Measurements from ENCODE around the gene FRAS1. TPM values are rescaled to one million over a fixed set of nuclear protein-coding genes. Genes with fewer than 3 reads are reported as not detected.
"Not testable (repeated sequence)": the region's sequence is repeated elsewhere in the genome, so short reads cannot be mapped to it uniquely, and the experiment has no call there.

The FRAS1 gene
- total RNA-seq, 2 experiments from 2014 or later = 0.05 to 0.22 TPM

- intact Hi-C loops (cut with micrococcal nuclease) = no loop called here
- Mint-ChIP-seq H3K27me3 (peaks cover 5% of the 10 kb centered on the region), H3K9me3 (no peaks in the 10 kb centered on the region), H3K36me3 (ENCODE audit: low read depth) (no peaks in the 10 kb centered on the region), H3K4me1 (ENCODE audit: low read depth) (peaks cover 3% of the 10 kb centered on the region), H3K27ac (no peak overlapping the region), H3K4me3 (no peak overlapping the region)
- ChIA-PET CTCF (no interaction called here), POLR2A (no interaction called here)
- no peak for TF ChIP-seq CTCF (IDR thresholded peaks at IDR 0.05)
- DNase-seq = no peak
- ATAC-seq = no peak
Measured at GRCh38 chr4:78293821-78294301, 236.7 kb downstream of the FRAS1 start.

- ChIA-PET POLR2A (no interaction called here), CTCF (no interaction called here)
- Mint-ChIP-seq H3K4me1 (ENCODE audit: low read depth) (peaks cover 3% of the 10 kb centered on the region), H3K9me3 (no peaks in the 10 kb centered on the region), H3K27ac (no peak overlapping the region), H3K36me3 (ENCODE audit: low read depth) (no peaks in the 10 kb centered on the region), H3K27me3 (peaks cover 7% of the 10 kb centered on the region), H3K4me3 (no peak overlapping the region)
- no peak for DNase-seq
- no peak for TF ChIP-seq CTCF (IDR thresholded peaks at IDR 0.05)
- intact Hi-C loops (cut with micrococcal nuclease) = no loop called here
- no peak for ATAC-seq
Measured at GRCh38 chr4:78296261-78296660, 239.1 kb downstream of the FRAS1 start.

- peaks cover 7% of the 10 kb centered on the region for H3K27me3 Mint-ChIP-seq
- intact Hi-C loops (cut with micrococcal nuclease) = no loop called here
Measured at GRCh38 chr4:78297116-78297800, 240.1 kb downstream of the FRAS1 start.

GRCh38 chr4:78298618-78299017 is 241.5 kb downstream of the FRAS1 start:
- DNase-seq (no peak), ATAC-seq (no peak)
- H3K4me1 Mint-ChIP-seq (ENCODE audit: low read depth) = peaks cover 3% of the 10 kb centered on the region
- H3K27ac Mint-ChIP-seq = no peak overlapping the region
- H3K4me3 Mint-ChIP-seq = no peak overlapping the region
- H3K27me3 Mint-ChIP-seq = peaks cover 6% of the 10 kb centered on the region
- no peak for TF ChIP-seq CTCF (IDR thresholded peaks at IDR 0.05)
- intact Hi-C loops (cut with micrococcal nuclease) = no loop called here
- H3K36me3 Mint-ChIP-seq (ENCODE audit: low read depth) = no peaks in the 10 kb centered on the region
- POLR2A ChIA-PET = no interaction called here
- CTCF ChIA-PET = no interaction called here
- no peaks in the 10 kb centered on the region for H3K9me3 Mint-ChIP-seq

More at GRCh38 chr4:78297116-78297800, 240.1 kb downstream of the FRAS1 start:
- no peak for TF ChIP-seq CTCF (IDR thresholded peaks at IDR 0.05)
- ChIA-PET CTCF (interaction anchor here (1.0 kb wide), 1 partner anchor 303 kb away, joined by 3 read pairs; no protein-coding TSS in a partner anchor), POLR2A (no interaction called here)
- no peak for DNase-seq
- Mint-ChIP-seq H3K9me3 (no peaks in the 10 kb centered on the region), H3K27ac (no peak overlapping the region), H3K36me3 (ENCODE audit: low read depth) (no peaks in the 10 kb centered on the region), H3K4me1 (ENCODE audit: low read depth) (peaks cover 3% of the 10 kb centered on the region), H3K4me3 (no peak overlapping the region)
- ATAC-seq = no peak

- H3K27ac Mint-ChIP-seq = no peak overlapping the region
- ChIA-PET POLR2A (no interaction called here), CTCF (no interaction called here)
- H3K9me3 Mint-ChIP-seq = no peaks in the 10 kb centered on the region
- no peaks in the 10 kb centered on the region for H3K36me3 Mint-ChIP-seq (ENCODE audit: low read depth)
- no peak overlapping the region for H3K4me3 Mint-ChIP-seq
- TF ChIP-seq CTCF (IDR thresholded peaks at IDR 0.05) = no peak
- intact Hi-C loops (cut with micrococcal nuclease) = no loop called here
- H3K4me1 Mint-ChIP-seq (ENCODE audit: low read depth) = peaks cover 3% of the 10 kb centered on the region
- peaks cover 6% of the 10 kb centered on the region for H3K27me3 Mint-ChIP-seq
- ATAC-seq (no peak), DNase-seq (no peak)
Measured at GRCh38 chr4:78299565-78299972, 242.4 kb downstream of the FRAS1 start.

GRCh38 chr4:78307263-78307662 is 250.1 kb downstream of the FRAS1 start:
- intact Hi-C loops (cut with micrococcal nuclease); H3K36me3 Mint-ChIP-seq (ENCODE audit: low read depth); H3K4me3 Mint-ChIP-seq; H3K9me3 Mint-ChIP-seq; DNase-seq; ATAC-seq; H3K27ac Mint-ChIP-seq; POLR2A ChIA-PET; H3K27me3 Mint-ChIP-seq; CTCF ChIA-PET; H3K4me1 Mint-ChIP-seq (ENCODE audit: low read depth): not testable (repeated sequence)

Measured in activated CD8-positive, alpha-beta T cell treated with anti-CD3 and anti-CD28 coated beads for 36 hours (primary cell).